Measurements from ENCODE around the gene SOX6. TPM values are rescaled to one million over a fixed set of nuclear protein-coding genes. Genes with fewer than 3 reads are reported as not detected.

Gene SOX6
- total RNA-seq, 1 experiment from 2014 or later = 0.21 TPM

DNA sequence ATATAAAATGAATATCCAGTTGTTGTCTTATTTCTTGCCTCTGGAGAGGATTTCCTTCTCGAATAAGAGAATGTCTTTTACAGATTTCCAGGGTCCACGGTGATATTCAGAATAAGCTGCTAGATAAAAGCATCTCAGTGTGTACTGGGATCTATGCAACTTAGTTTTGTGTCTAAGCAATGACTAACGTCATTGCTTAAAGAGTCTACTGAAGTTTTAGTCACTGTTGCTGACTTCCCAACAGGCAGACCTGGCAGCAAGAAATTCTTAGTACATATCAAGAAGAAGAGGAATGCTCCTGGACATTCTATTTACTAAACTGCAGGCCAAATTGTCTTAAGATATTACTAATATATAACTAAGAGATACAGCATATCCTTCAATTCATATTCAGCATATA lies 70.3 kb downstream of the SOX6 start:
- BruUV-seq (replicated peaks) = no TSS peak
- ATAC-seq (no peak), DNase-seq (ENCODE audit: low read depth, low spot score) (no peak)
- TF ChIP-seq TCF7L2 (IDR thresholded peaks at IDR 0.05; ENCODE audit: low read depth, low read length) (no peak), POLR2AphosphoS5 (IDR thresholded peaks at IDR 0.05; ENCODE audit: low read depth, low read length) (no peak), SIN3A (IDR thresholded peaks at IDR 0.05; ENCODE audit: borderline replicate concordance, insufficient read depth, low read depth, low read length) (no peak)
- TF ChIP-seq, protein P1, sequence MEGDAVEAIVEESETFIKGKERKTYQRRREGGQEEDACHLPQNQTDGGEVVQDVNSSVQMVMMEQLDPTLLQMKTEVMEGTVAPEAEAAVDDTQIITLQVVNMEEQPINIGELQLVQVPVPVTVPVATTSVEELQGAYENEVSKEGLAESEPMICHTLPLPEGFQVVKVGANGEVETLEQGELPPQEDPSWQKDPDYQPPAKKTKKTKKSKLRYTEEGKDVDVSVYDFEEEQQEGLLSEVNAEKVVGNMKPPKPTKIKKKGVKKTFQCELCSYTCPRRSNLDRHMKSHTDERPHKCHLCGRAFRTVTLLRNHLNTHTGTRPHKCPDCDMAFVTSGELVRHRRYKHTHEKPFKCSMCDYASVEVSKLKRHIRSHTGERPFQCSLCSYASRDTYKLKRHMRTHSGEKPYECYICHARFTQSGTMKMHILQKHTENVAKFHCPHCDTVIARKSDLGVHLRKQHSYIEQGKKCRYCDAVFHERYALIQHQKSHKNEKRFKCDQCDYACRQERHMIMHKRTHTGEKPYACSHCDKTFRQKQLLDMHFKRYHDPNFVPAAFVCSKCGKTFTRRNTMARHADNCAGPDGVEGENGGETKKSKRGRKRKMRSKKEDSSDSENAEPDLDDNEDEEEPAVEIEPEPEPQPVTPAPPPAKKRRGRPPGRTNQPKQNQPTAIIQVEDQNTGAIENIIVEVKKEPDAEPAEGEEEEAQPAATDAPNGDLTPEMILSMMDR (IDR thresholded peaks at IDR 0.05) = no peak
- TF ChIP-seq, protein P2, sequence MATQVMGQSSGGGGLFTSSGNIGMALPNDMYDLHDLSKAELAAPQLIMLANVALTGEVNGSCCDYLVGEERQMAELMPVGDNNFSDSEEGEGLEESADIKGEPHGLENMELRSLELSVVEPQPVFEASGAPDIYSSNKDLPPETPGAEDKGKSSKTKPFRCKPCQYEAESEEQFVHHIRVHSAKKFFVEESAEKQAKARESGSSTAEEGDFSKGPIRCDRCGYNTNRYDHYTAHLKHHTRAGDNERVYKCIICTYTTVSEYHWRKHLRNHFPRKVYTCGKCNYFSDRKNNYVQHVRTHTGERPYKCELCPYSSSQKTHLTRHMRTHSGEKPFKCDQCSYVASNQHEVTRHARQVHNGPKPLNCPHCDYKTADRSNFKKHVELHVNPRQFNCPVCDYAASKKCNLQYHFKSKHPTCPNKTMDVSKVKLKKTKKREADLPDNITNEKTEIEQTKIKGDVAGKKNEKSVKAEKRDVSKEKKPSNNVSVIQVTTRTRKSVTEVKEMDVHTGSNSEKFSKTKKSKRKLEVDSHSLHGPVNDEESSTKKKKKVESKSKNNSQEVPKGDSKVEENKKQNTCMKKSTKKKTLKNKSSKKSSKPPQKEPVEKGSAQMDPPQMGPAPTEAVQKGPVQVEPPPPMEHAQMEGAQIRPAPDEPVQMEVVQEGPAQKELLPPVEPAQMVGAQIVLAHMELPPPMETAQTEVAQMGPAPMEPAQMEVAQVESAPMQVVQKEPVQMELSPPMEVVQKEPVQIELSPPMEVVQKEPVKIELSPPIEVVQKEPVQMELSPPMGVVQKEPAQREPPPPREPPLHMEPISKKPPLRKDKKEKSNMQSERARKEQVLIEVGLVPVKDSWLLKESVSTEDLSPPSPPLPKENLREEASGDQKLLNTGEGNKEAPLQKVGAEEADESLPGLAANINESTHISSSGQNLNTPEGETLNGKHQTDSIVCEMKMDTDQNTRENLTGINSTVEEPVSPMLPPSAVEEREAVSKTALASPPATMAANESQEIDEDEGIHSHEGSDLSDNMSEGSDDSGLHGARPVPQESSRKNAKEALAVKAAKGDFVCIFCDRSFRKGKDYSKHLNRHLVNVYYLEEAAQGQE (IDR thresholded peaks at IDR 0.05; ENCODE audit: insufficient read depth in 1 of 2, low read depth in 2 of 2, low read length in 1 of 2) = no peak
- no peak overlapping the region for H3K27ac ChIP-seq (ENCODE audit: low read length)
- ChIA-PET CTCF (no interaction called here), POLR2A (no interaction called here)
- no peaks in the 10 kb centered on the region for H3K27me3 ChIP-seq (ENCODE audit: control insufficient read depth, insufficient read depth, low read length)
- H3K4me3 ChIP-seq (ENCODE audit: low read depth in 2 of 2, low read length in 2 of 2) = no peak overlapping the region
- H3K4me1 ChIP-seq (ENCODE audit: control insufficient read depth, insufficient read depth, low read length) = no peaks in the 10 kb centered on the region
- no peaks in the 10 kb centered on the region for H3K9me3 ChIP-seq (ENCODE audit: control insufficient read depth, insufficient read depth, low read depth, low read length)
- no peaks in the 10 kb centered on the region for H3K36me3 ChIP-seq (ENCODE audit: control insufficient read depth, insufficient read depth, low read length)
- in situ Hi-C loops (cut with HindIII; ENCODE audit: low pct_unique_long_range_greater_than_20kb, low sequenced_read_pairs) = no loop called here
- intact Hi-C loops (cut with micrococcal nuclease; ENCODE audit: unreplicated experiment) = no loop called here

DNA sequence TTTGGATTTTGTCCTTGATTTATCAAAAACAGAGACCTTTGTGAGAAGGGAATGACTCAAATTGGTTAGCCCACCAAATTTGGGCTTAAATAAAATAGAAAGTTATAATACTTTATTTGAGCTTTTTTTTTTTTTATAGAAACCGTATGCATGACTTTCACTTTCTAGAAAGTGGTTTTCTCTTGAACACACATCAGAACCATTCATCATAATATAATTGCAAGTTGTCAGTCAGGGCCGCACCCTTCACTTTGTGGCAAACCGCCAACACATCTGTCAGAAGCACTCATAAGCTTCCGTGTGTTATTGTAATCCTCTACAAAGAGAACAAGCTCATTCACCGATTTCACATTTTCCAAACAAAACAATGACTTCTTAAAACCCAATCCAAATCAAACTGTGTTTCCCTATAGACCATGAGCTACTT lies 76.1 kb downstream of the SOX6 start:
- Histone ChIP-seq H3K9me3 (ENCODE audit: control insufficient read depth, insufficient read depth, low read depth, low read length) (no peaks in the 10 kb centered on the region), H3K27me3 (ENCODE audit: control insufficient read depth, insufficient read depth, low read length) (no peaks in the 10 kb centered on the region), H3K27ac (ENCODE audit: low read length) (no peak overlapping the region), H3K36me3 (ENCODE audit: control insufficient read depth, insufficient read depth, low read length) (no peaks in the 10 kb centered on the region), H3K4me3 (ENCODE audit: low read depth in 2 of 2, low read length in 2 of 2) (no peak overlapping the region), H3K4me1 (ENCODE audit: control insufficient read depth, insufficient read depth, low read length) (no peaks in the 10 kb centered on the region)
- no TSS peak for BruUV-seq (replicated peaks)
- intact Hi-C loops (cut with micrococcal nuclease; ENCODE audit: unreplicated experiment) (no loop called here), in situ Hi-C loops (cut with HindIII; ENCODE audit: low pct_unique_long_range_greater_than_20kb, low sequenced_read_pairs) (no loop called here)
- CTCF ChIA-PET = no interaction called here
- TF ChIP-seq TCF7L2 (IDR thresholded peaks at IDR 0.05; ENCODE audit: low read depth, low read length) = no peak
- no peak for TF ChIP-seq POLR2AphosphoS5 (IDR thresholded peaks at IDR 0.05; ENCODE audit: low read depth, low read length)
- TF ChIP-seq, protein P2 (IDR thresholded peaks at IDR 0.05; ENCODE audit: insufficient read depth in 1 of 2, low read depth in 2 of 2, low read length in 1 of 2) = no peak
- TF ChIP-seq, protein P1 (IDR thresholded peaks at IDR 0.05) = no peak
- TF ChIP-seq SIN3A (IDR thresholded peaks at IDR 0.05; ENCODE audit: borderline replicate concordance, insufficient read depth, low read depth, low read length) = no peak
- POLR2A ChIA-PET = no interaction called here
- ATAC-seq (no peak), DNase-seq (ENCODE audit: low read depth, low spot score) (no peak)
